ENCODE results near the gene FTSJ3. TPM values are rescaled to one million over a fixed set of nuclear protein-coding genes. Genes with fewer than 3 reads are reported as not detected.

Gene FTSJ3
- total and polyA plus RNA-seq, 4 donors, result 10.5 to 31.1 (median 19.2) TPM

DNA sequence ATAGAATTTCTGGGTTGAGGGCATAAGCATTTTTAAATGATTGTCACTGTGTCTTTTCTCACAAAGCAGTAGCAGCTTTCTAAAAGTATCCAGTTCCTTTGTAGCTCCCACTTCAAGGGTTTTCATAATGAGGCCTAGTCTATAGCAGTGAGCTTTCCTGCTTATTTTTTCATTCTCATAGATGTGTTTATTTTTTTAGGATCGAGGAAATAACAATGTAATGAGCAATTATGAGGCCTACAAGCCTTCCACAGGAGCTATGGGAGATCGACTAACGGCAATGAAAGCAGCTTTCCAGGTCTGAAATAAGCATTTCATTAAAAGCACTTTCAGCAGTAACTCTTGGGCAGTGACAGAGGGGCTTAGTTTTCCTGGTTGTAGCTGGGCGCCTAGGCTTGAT, 10.8 kb downstream of the FTSJ3 start:
- H3K4me1 ChIP-seq (ENCODE audit: control insufficient read depth in 4 of 4, insufficient read depth in 4 of 4, low read length in 3 of 4), result peaks cover 0 to 15% (median 13%) of the 10 kb centered on the region in 4 donors
- H3K4me3 ChIP-seq (ENCODE audit: low read depth in 1 of 3, low read length in 3 of 3), result no peak overlapping the region
- peaks cover 24 to 91% (median 82%) of the 10 kb centered on the region in 4 donors for H3K36me3 ChIP-seq (ENCODE audit: control insufficient read depth in 4 of 4, insufficient read depth in 3 of 4, low read depth in 1 of 4, low read length in 3 of 4)
- 91% methylated on average over 4 of the region's 4 CpGs for WGBS
- TF ChIP-seq EGR1 (IDR thresholded peaks at IDR 0.05; ENCODE audit: low read depth in 2 of 2) (no peak), RAD21 (IDR thresholded peaks at IDR 0.05) (no peak), HNF4G (IDR thresholded peaks at IDR 0.05) (no peak), TAF1 (conservative IDR thresholded peaks at IDR 0.05) (no peak), YY1 (IDR thresholded peaks at IDR 0.05) (no peak), NR2F2 (IDR thresholded peaks at IDR 0.05) (no peak), JUND (IDR thresholded peaks at IDR 0.05) (no peak)
- TF ChIP-seq, protein P1, sequence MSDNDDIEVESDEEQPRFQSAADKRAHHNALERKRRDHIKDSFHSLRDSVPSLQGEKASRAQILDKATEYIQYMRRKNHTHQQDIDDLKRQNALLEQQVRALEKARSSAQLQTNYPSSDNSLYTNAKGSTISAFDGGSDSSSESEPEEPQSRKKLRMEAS (IDR thresholded peaks at IDR 0.05), result no peak
- TF ChIP-seq, protein P2, sequence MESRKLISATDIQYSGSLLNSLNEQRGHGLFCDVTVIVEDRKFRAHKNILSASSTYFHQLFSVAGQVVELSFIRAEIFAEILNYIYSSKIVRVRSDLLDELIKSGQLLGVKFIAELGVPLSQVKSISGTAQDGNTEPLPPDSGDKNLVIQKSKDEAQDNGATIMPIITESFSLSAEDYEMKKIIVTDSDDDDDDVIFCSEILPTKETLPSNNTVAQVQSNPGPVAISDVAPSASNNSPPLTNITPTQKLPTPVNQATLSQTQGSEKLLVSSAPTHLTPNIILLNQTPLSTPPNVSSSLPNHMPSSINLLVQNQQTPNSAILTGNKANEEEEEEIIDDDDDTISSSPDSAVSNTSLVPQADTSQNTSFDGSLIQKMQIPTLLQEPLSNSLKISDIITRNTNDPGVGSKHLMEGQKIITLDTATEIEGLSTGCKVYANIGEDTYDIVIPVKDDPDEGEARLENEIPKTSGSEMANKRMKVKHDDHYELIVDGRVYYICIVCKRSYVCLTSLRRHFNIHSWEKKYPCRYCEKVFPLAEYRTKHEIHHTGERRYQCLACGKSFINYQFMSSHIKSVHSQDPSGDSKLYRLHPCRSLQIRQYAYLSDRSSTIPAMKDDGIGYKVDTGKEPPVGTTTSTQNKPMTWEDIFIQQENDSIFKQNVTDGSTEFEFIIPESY (IDR thresholded peaks at IDR 0.05), result no peak
- H3K9ac ChIP-seq (ENCODE audit: low read depth in 1 of 2, low read length in 2 of 2), result no peak overlapping the region
- no peak for DNase-seq (ENCODE audit: low spot score)
- H3K27me3 ChIP-seq (ENCODE audit: control insufficient read depth in 4 of 4, insufficient read depth in 4 of 4, low read length in 3 of 4), result no peaks in the 10 kb centered on the region
- no peaks in the 10 kb centered on the region for H3K9me3 ChIP-seq (ENCODE audit: control insufficient read depth in 4 of 4, low read length in 3 of 4)
- no peak overlapping the region for H3K27ac ChIP-seq (ENCODE audit: low read depth in 1 of 2, low read length in 2 of 2)

DNA sequence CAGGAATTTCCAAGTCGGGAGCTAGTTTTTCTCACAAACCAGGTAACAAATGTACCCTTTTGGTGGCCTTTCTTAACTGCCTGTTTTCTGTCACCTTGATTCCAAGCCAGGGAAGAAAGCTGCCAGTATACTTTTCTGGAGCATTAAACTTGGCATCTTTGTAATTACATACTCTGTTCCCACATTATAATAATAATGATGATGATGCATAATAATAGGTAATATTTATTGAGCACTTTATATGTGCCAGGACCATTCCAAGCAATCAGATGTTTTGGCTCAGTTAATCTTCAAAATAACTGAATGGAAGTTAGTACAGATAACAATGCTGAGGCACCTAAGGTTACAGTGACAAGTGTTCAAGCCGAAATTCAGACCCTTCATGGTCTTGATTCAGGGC, 11.3 kb downstream of the FTSJ3 start:
- H3K4me1 ChIP-seq (ENCODE audit: control insufficient read depth in 4 of 4, insufficient read depth in 4 of 4, low read length in 3 of 4), result peaks cover 0 to 15% (median 13%) of the 10 kb centered on the region in 4 donors
- H3K4me3 ChIP-seq (ENCODE audit: low read depth in 1 of 3, low read length in 3 of 3), result no peak overlapping the region
- no peaks in the 10 kb centered on the region for H3K27me3 ChIP-seq (ENCODE audit: control insufficient read depth in 4 of 4, insufficient read depth in 4 of 4, low read length in 3 of 4)
- DNase-seq (ENCODE audit: low spot score), result no peak
- no peak for TF ChIP-seq HNF4G (IDR thresholded peaks at IDR 0.05)
- peaks cover 24 to 91% (median 82%) of the 10 kb centered on the region in 4 donors for H3K36me3 ChIP-seq (ENCODE audit: control insufficient read depth in 4 of 4, insufficient read depth in 3 of 4, low read depth in 1 of 4, low read length in 3 of 4)
- no peaks in the 10 kb centered on the region for H3K9me3 ChIP-seq (ENCODE audit: control insufficient read depth in 4 of 4, low read length in 3 of 4)
- no peak overlapping the region for H3K9ac ChIP-seq (ENCODE audit: low read depth in 1 of 2, low read length in 2 of 2)
- WGBS, result 91% methylated on average over 2 of the region's 2 CpGs
- no peak overlapping the region for H3K27ac ChIP-seq (ENCODE audit: low read depth in 1 of 2, low read length in 2 of 2)

DNA sequence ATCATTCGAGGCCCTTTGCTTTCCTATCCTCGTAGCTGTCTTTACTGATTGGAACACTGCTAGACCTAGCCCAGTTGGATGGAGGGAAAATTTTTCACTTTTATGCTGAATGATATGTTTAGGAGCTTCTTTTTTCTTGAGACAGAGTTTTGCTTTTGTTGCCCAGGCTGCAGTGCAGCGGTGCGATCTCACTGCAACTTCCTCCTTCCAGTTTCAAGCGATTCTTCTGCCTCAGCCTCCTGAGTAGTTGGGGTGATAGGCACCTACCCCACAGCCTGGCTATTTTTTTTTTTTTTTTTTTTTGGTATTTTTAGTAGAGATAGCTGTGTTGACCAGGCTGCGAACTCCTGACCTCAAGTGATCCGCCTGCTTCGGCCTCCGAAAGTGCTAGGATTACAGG, 17.5 kb downstream of the FTSJ3 start:
- 82% methylated on average over 9 of the region's 9 CpGs for WGBS
- Histone ChIP-seq H3K9ac (ENCODE audit: low read depth in 1 of 2, low read length in 2 of 2) (no peak overlapping the region), H3K4me3 (ENCODE audit: low read depth in 1 of 3, low read length in 3 of 3) (no peak overlapping the region), H3K27me3 (ENCODE audit: control insufficient read depth in 4 of 4, insufficient read depth in 4 of 4, low read length in 3 of 4) (no peaks in the 10 kb centered on the region), H3K36me3 (ENCODE audit: control insufficient read depth in 4 of 4, insufficient read depth in 3 of 4, low read depth in 1 of 4, low read length in 3 of 4) (peaks cover 23 to 84% (median 76%) of the 10 kb centered on the region in 4 donors), H3K27ac (ENCODE audit: low read depth in 1 of 2, low read length in 2 of 2) (no peak overlapping the region), H3K4me1 (ENCODE audit: control insufficient read depth in 4 of 4, insufficient read depth in 4 of 4, low read length in 3 of 4) (no peaks in the 10 kb centered on the region), H3K9me3 (ENCODE audit: control insufficient read depth in 4 of 4, low read length in 3 of 4) (no peaks in the 10 kb centered on the region)
- TF ChIP-seq JUND (IDR thresholded peaks at IDR 0.05) (no peak), YY1 (IDR thresholded peaks at IDR 0.05) (no peak), HNF4G (IDR thresholded peaks at IDR 0.05) (no peak), GABPA (IDR thresholded peaks at IDR 0.05 in 1 of 2, conservative IDR thresholded peaks at IDR 0.05 in 1 of 2) (no peak), EGR1 (IDR thresholded peaks at IDR 0.05; ENCODE audit: low read depth in 2 of 2) (no peak), FOXA1 (IDR thresholded peaks at IDR 0.05) (no peak), RXRA (IDR thresholded peaks at IDR 0.05) (no peak), HNF4A (conservative IDR thresholded peaks at IDR 0.05) (no peak)
- TF ChIP-seq, protein P3, sequence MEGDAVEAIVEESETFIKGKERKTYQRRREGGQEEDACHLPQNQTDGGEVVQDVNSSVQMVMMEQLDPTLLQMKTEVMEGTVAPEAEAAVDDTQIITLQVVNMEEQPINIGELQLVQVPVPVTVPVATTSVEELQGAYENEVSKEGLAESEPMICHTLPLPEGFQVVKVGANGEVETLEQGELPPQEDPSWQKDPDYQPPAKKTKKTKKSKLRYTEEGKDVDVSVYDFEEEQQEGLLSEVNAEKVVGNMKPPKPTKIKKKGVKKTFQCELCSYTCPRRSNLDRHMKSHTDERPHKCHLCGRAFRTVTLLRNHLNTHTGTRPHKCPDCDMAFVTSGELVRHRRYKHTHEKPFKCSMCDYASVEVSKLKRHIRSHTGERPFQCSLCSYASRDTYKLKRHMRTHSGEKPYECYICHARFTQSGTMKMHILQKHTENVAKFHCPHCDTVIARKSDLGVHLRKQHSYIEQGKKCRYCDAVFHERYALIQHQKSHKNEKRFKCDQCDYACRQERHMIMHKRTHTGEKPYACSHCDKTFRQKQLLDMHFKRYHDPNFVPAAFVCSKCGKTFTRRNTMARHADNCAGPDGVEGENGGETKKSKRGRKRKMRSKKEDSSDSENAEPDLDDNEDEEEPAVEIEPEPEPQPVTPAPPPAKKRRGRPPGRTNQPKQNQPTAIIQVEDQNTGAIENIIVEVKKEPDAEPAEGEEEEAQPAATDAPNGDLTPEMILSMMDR (IDR thresholded peaks at IDR 0.05; ENCODE audit: low read depth, low read length, missing input control), result no peak
- TF ChIP-seq, protein P1 (IDR thresholded peaks at IDR 0.05), result no peak
- DNase-seq (ENCODE audit: low spot score), result no peak
